ENCODE results near the gene WNT11. TPM values are rescaled to one million over a fixed set of nuclear protein-coding genes. Genes with fewer than 3 reads are reported as not detected.

WNT11 gene
- total RNA-seq, 4 donors from 2014 or later = 4.2 to 11.4 (median 7.4) TPM

- no peak overlapping the region for H3K4me3 ChIP-seq (ENCODE audit: low read depth, poor library complexity, severe bottlenecking)
- TF ChIP-seq POLR2A (IDR thresholded peaks at IDR 0.05) (no peak), CTCF (IDR thresholded peaks at IDR 0.05) (no peak)
- intact Hi-C loops (cut with DNase I; ENCODE audit: low total_unique reads) = no loop called here
- WGBS, 2 donors = 91 to 97% methylated on average over 11 of the region's 11 CpGs
- no peak for DNase-seq (ENCODE audit: low spot score in 2 of 2)
Measured at GRCh38 chr11:76143274-76143673, 63.0 kb downstream of the WNT11 start.

GRCh38 chr11:76141901-76142588 is 64.3 kb downstream of the WNT11 start:
- WGBS, 2 donors = 94 to 95% methylated on average over 12 of the region's 12 CpGs
- DNase-seq (ENCODE audit: low spot score in 2 of 2) = no peak

GRCh38 chr11:76140912-76141574 is 65.3 kb downstream of the WNT11 start:
- WGBS, 2 donors = 87 to 93% methylated on average over 22 of the region's 22 CpGs
- H3K4me3 ChIP-seq (ENCODE audit: low read depth, poor library complexity, severe bottlenecking) = no peak overlapping the region
- DNase-seq (ENCODE audit: low spot score in 2 of 2) = no peak
- no peak for TF ChIP-seq CTCF (IDR thresholded peaks at IDR 0.05)
- no peak for TF ChIP-seq POLR2A (IDR thresholded peaks at IDR 0.05)
- intact Hi-C loops (cut with DNase I; ENCODE audit: low total_unique reads) = no loop called here

More at GRCh38 chr11:76141901-76142588, 64.3 kb downstream of the WNT11 start:
- TF ChIP-seq CTCF (IDR thresholded peaks at IDR 0.05) = no peak
- TF ChIP-seq POLR2A (IDR thresholded peaks at IDR 0.05) = no peak
- intact Hi-C loops (cut with DNase I; ENCODE audit: low total_unique reads) = no loop called here
- H3K4me3 ChIP-seq (ENCODE audit: low read depth, poor library complexity, severe bottlenecking) = no peak overlapping the region

GRCh38 chr11:76139314-76139713 is 67.0 kb downstream of the WNT11 start:
- intact Hi-C loops (cut with DNase I; ENCODE audit: low total_unique reads) = no loop called here
- no peak overlapping the region for H3K4me3 ChIP-seq (ENCODE audit: low read depth, poor library complexity, severe bottlenecking)
- TF ChIP-seq CTCF (IDR thresholded peaks at IDR 0.05) (no peak), POLR2A (IDR thresholded peaks at IDR 0.05) (no peak)
- 82 to 84% methylated on average over 2 of the region's 2 CpGs for WGBS, 2 donors
- no peak for DNase-seq (ENCODE audit: low spot score in 2 of 2)

Other genes starting within 250 kb of the WNT11 start
- gene THAP12, start 174.6 kb upstream of the WNT11 start, total RNA-seq = 10 to 100 TPM; 15.6 to 25.4 (median 22.3) TPM
- 1 to 10 TPM in 1 of 4 donors, under 1 TPM in 3; 0.42 to 1.5 (median 0.98) TPM for gene GVQW3, start 174.8 kb upstream of the WNT11 start, total RNA-seq
- 10 to 100 TPM; 12.8 to 45.0 (median 14.7) TPM for gene EMSY, start 238.5 kb upstream of the WNT11 start, total RNA-seq